Colonic mucosa (tissue), 4 donors: ENCODE measurements around the gene CCNT1. TPM values are rescaled to one million over a fixed set of nuclear protein-coding genes. Genes with fewer than 3 reads are reported as not detected.

Source experiments
- DNase-seq: peaks from one replicate; pipeline ENCODE4 v3.0.0-alpha.2; 2020
- H3K27ac ChIP-seq: fragments of 200-600 bp; one replicate; pipeline ENCODE4 v1.8.0; 2021
- H3K27me3 ChIP-seq: fragments of 200-600 bp; one replicate; pipeline ENCODE4 v1.8.0; 2021
- H3K36me3 ChIP-seq: fragments of 200-600 bp; one replicate; pipeline ENCODE4 v1.8.0; 2021
- H3K4me1 ChIP-seq: fragments of 200-600 bp; one replicate; pipeline ENCODE4 v1.8.0; 2021; ENCODE audit warnings: mild to moderate bottlenecking
- H3K4me3 ChIP-seq: fragments of 200-600 bp; one replicate; pipeline ENCODE4 v1.8.0; 2021
- H3K9ac ChIP-seq, 2 donors: one replicate each; pipeline ENCODE4 v1.7.0; 2013; ENCODE audit warnings: control low read depth in 2 of 2, low read depth in 2 of 2, low read length in 2 of 2
- H3K9me3 ChIP-seq: fragments of 200-600 bp; one replicate; pipeline ENCODE4 v1.8.0; 2021
- intact Hi-C: fragments of 100-400 bp; cut with DNase I; formaldehyde crosslinking; loops from one replicate; pipeline ENCODE4 v1.14.1; 2022
- total RNA-seq, 2 donors: library from RNA; stranded (reverse); fragmentation: NEBNext Ultra II Directional in 1 of 2; extraction: Animal tissue kit (Norgen Biotek cat#: 25700) in 1 of 2; gene quantifications; one replicate each; pipeline ENCODE4 v1.2.1, GENCODE V29; 2021
- TF ChIP-seq, protein P1 (sequence below): fragments of 200-600 bp; IDR thresholded peaks from one replicate; pipeline ENCODE4 v1.8.0; 2022; ENCODE audit warnings: antibody characterized with exemption, mild to moderate bottlenecking
- donor health status: healthy.
- donor health status: DM: no; HTN: no; CAD: no.
- donor health status: DM: no; HTN: no; CAD: no.

CCNT1 gene
- total RNA-seq, 2 donors from 2014 or later, result 26.3 to 38.7 TPM

DNA sequence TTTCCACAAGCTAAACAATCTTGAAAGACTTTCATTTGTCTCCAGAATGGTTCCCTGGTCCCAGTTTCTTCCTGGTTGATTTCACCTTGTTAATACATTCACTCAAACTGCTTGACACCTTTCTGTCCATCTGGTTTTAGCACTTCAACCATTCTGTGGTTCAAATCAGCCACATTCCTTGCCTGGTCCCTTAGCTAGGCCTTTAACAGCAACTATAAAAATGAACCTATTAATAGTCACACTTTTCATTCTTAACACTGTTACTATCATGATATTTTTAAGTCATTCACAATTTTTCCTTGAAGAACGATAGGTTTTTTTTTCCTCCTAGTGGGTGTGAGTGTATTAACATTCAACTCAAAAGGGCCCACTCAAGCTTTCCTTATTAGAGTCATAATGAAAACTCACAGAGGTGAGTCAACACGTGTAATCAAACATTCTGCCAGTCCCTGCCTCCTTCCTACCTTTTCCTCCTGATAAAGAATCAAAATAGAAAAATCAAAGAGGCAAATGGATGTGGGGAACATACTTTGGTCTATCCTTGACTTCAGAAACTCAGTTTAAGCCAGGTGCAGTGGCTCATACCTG lies 34.4 kb upstream of the CCNT1 start:
- intact Hi-C loops, result no loop called here

DNA sequence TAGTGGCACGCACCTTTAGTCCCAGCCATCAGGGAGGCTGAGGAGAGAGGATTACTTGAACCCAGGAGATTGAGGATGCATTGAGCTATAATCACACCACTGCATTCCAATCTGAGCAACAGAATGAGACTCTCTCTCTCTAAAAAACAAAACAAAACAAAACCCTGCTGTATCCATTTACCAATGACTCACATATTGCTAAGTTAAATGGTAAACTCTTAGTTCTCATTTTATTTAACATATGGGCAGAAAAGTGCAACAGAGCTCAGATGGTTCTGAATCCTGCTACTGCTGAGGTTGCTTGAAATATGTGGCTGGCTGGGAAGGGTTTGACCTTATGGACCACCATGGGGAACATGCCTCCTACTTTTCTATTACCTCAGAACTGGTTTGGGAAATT lies 33.7 kb upstream of the CCNT1 start:
- no peak overlapping the region for H3K27ac ChIP-seq
- H3K9ac ChIP-seq, result no peak overlapping the region
- H3K36me3 ChIP-seq, result no peaks in the 10 kb centered on the region
- no peaks in the 10 kb centered on the region for H3K9me3 ChIP-seq
- H3K27me3 ChIP-seq, result no peaks in the 10 kb centered on the region
- H3K4me3 ChIP-seq, result no peak overlapping the region
- TF ChIP-seq, protein P1, sequence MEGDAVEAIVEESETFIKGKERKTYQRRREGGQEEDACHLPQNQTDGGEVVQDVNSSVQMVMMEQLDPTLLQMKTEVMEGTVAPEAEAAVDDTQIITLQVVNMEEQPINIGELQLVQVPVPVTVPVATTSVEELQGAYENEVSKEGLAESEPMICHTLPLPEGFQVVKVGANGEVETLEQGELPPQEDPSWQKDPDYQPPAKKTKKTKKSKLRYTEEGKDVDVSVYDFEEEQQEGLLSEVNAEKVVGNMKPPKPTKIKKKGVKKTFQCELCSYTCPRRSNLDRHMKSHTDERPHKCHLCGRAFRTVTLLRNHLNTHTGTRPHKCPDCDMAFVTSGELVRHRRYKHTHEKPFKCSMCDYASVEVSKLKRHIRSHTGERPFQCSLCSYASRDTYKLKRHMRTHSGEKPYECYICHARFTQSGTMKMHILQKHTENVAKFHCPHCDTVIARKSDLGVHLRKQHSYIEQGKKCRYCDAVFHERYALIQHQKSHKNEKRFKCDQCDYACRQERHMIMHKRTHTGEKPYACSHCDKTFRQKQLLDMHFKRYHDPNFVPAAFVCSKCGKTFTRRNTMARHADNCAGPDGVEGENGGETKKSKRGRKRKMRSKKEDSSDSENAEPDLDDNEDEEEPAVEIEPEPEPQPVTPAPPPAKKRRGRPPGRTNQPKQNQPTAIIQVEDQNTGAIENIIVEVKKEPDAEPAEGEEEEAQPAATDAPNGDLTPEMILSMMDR, result no peak
- intact Hi-C loops, result no loop called here
- H3K4me1 ChIP-seq, result no peaks in the 10 kb centered on the region
- DNase-seq, result no peak

More for the DNA sequence above, 34.4 kb upstream of the CCNT1 start:
- H3K36me3 ChIP-seq, result no peaks in the 10 kb centered on the region
- H3K4me3 ChIP-seq, result no peak overlapping the region
- no peaks in the 10 kb centered on the region for H3K9me3 ChIP-seq
- TF ChIP-seq, protein P1, result no peak
- no peak overlapping the region for H3K27ac ChIP-seq
- DNase-seq, result no peak
- H3K9ac ChIP-seq, result no peak overlapping the region
- H3K4me1 ChIP-seq, result no peaks in the 10 kb centered on the region
- no peaks in the 10 kb centered on the region for H3K27me3 ChIP-seq

DNA sequence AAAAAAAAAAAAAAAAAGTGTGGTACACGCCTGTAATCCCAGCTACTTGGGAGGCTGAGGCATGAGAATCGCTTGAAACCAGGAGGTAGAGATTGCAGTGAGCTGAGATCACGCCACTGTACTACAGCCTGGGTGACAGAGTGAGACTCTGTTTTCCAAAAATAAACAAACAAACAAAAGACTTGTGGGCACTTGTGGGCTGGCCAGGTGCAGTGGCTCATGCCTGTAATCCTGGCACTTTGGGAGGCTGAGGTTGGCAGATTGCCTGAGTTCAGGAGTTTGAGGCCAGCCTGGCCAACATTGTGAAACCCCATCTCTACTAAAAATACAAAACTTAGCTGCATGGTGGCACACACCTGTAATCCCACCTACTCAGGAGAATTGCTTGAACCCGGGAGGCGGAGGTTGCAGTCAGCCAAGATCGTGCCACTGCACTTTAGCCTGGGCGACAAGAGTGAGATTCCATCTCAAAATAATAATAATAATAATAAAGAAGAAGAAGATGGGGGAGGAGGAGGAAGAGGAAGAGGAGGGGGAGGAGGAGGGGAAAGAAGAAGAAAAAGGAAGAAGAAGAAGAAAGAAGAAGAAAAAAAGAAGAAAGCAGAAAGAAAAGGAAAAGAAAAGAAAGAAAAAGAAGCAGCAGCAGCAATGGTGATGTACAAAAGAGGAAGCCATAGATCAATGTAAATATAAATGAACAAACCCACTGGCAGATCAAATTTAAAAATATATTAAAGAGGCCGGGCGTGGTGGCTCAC lies 27.9 kb upstream of the CCNT1 start:
- intact Hi-C loops, result no loop called here
- H3K36me3 ChIP-seq, result no peaks in the 10 kb centered on the region
- H3K27ac ChIP-seq, result no peak overlapping the region
- no peaks in the 10 kb centered on the region for H3K27me3 ChIP-seq
- no peak for DNase-seq
- H3K9me3 ChIP-seq, result no peaks in the 10 kb centered on the region
- H3K4me3 ChIP-seq, result no peak overlapping the region
- no peak overlapping the region for H3K9ac ChIP-seq
- TF ChIP-seq, protein P1, result no peak
- no peaks in the 10 kb centered on the region for H3K4me1 ChIP-seq

GRCh38 chr12:48739618-48740269 lies 23.2 kb upstream of the CCNT1 start:
- Histone ChIP-seq H3K27ac (no peak overlapping the region), H3K4me1 (no peaks in the 10 kb centered on the region), H3K36me3 (no peaks in the 10 kb centered on the region), H3K27me3 (no peaks in the 10 kb centered on the region), H3K4me3 (no peak overlapping the region), H3K9me3 (no peaks in the 10 kb centered on the region), H3K9ac (no peak overlapping the region)
- DNase-seq, result no peak
- intact Hi-C loops, result no loop called here
- TF ChIP-seq, protein P1, result no peak

DNA sequence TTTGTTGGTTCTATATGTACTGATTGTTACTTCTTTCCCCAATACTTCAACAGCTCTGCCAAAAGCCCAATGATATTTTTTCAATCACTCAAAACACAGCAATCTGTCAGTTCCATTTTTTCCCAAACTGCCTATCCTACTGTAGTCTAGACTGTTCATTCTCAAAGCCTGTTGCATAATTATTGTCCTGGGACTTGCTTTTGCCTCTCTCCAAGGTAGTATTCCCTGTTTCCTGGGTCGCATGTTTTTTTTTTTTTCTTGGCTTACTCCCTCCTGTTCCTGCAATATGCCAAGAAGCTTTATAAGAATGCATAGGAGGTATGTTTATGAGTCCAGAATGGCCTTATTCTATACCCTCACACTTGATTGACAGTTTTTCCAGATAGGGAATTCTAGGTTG lies 19.9 kb upstream of the CCNT1 start:
- Histone ChIP-seq H3K9ac (no peak overlapping the region), H3K36me3 (no peaks in the 10 kb centered on the region), H3K9me3 (no peaks in the 10 kb centered on the region), H3K4me1 (no peaks in the 10 kb centered on the region), H3K27me3 (no peaks in the 10 kb centered on the region), H3K27ac (no peak overlapping the region), H3K4me3 (no peak overlapping the region)
- TF ChIP-seq, protein P1, result no peak
- DNase-seq, result no peak
- intact Hi-C loops, result no loop called here
